ENCODE results near the gene TET1.
"Not testable (repeated sequence)": the region's sequence is repeated elsewhere in the genome, so short reads cannot be mapped to it uniquely, and the experiment has no call there.

Gene TET1

DNA sequence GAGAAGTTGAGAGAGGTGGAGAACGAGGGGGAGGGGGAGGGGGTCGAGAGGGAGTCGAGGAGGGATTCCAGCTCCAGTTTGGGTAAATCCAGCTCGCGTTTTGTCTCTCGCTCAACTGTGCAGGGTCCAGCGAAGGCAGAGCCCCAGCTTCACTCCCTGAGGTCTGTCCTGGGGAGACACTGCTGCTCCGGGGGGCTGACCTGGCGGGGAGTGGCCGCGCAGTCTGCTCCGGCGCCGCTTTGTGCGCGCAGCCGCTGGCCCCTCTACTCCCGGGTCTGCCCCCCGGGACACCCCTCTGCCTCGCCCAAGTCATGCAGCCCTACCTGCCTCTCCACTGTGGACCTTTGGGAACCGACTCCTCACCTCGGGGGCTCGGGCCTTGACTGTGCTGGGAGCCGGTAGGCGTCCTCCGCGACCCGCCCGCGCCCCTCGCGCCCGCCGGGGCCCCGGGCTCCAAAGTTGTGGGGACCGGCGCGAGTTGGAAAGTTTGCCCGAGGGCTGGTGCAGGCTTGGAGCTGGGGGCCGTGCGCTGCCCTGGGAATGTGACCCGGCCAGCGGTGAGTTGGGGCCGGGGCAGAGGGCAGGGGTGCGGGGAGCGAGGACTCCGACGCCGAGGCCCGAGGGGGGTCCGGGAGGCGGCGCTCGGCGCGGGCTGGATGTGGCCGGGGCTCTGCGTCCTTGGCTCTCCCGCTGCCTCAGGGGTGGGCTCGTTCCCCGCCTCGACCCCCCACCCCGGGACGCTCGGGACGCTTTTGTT, at the start of gene TET1:
TET1 (plus strand) TSS at position 152 of the 757 bp plus-strand sequence. CDS start 12,002 bp downstream, outside the sequence.
- DNase-seq: no peak

DNA sequence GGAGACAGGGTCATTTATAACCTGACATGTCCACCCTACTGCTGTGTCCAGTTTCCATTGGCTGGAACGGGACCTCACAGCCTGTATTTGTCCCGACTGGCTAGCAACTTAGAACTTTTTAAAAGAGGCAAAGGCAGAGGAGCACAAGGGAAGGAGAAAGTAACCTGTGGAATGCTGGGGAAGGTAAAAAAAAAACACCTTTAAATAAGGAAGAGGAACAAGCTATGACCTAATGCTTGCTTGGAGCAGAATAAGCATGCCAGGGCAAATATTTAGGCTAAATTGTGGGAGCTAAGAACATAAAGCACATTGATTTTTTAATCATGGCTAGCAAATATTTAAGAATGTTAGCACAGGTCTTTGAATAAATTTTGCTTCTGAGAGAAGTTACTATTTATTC, 43.9 kb upstream of the TET1 start:
- DNase-seq: not testable (repeated sequence)

DNA sequence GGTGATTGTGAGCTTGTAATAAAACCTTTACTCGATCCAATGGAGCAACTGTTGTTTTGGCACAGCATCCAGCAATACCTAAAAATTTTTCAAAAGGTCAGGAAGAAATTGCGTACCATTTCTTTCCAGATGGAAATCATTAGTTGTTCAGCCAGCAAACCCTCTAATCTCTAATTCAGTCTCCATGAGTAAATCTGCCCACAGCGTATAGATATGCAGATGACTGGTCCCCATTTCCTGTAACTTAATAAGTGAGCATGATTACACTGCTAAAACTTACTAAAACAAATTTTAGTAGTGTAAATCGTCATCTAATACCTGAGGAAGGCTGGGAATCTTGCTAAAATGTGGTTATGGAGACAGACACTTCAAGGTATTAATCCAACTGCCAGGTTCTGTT, 43.4 kb upstream of the TET1 start:
- no peak for DNase-seq

DNA sequence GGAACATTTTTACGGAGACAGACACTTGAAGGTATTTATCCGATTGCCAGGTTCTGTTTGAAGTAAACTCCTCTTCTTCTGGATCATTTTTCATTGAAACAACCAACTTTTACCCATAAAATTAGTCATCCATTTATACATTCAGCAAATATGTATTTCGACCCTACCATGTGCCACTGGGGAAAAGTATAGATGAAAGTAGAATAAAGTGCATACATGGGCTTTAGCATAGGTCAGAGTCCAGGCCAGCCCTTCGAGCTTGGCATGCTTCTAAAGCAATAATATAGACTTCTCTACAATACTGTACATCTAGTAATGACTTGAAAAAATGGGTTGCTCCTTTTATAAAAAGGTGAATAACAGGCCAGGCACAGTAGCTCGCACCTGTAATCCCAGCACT, 42.9 kb upstream of the TET1 start:
- no peak for DNase-seq

DNA sequence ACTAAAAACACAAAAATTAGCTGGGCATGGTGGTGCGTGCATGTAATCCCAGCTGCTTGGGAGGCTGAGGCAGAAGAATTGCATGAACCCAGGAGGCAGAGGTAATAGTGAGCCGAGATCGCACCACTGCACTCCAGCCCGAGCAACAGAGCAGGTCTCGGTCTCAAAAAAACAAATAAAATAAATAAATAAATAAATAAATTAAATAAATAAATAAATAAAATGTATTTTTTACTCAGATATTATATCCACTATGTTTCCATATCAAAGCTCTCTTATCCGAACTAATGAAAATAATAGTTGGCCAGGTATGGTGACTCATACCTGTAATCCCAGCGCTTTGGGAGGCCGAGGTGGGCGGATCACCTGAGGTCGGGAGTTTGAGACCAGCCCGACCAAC, 41.5 kb upstream of the TET1 start:
- DNase-seq: not testable (repeated sequence)

DNA sequence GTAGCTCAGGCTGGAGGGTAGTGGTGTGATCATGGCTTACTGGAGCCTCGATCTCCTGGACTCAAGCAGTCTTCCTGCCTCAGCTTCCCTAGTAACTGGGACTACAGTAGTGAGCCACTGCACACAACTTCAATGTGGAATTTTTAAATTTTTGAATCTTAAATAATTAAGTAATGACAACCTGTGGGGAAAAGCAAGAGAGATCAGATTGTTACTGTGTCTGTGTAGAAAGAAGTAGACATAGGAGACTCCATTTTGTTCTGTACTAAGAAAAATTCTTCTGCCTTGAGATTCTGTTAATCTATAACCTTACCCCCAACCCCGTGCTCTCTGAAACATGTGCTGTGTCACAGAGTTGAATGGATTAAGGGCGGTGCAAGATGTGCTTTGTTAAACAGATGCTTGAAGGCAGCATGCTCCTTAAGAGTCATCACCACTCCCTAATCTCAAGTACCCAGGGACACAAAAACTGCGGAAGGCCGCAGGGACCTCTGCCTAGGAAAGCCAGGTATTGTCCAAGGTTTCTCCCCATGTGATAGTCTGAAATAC, 34.6 kb upstream of the TET1 start:
- not testable (repeated sequence) for DNase-seq

DNA sequence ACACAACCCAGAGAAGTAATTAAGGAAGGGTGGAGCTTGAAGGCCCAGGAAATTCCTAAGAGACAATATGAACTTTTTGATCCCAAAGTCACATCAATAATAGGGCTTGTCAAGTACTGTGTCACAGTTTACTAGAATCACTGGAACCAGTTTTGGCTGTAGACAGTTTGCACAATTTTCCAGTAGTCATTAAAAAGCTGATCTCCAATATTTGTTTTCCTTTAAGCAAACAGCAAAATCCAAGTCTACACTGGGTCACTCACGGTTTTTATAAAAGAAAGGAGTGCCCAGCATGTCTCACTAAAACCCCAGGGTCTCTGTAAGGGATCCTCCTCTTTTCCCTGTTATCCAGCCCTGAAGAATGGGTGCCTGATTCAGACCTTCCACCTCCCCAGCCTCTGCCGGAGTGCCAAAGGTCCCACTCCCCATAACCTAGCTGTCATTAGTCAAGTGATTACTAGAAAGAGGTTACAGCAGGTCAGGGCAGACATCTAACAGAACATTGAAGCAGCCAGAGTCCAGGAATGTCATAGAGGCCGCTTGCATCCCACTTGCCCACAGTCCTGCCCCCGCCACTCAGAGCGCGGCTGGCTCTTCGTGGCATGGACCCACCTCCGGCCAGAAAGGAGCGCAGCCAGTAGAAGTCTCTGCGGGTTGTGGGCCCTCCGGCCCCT, 33.4 kb upstream of the TET1 start:
- DNase-seq: no peak

DNA sequence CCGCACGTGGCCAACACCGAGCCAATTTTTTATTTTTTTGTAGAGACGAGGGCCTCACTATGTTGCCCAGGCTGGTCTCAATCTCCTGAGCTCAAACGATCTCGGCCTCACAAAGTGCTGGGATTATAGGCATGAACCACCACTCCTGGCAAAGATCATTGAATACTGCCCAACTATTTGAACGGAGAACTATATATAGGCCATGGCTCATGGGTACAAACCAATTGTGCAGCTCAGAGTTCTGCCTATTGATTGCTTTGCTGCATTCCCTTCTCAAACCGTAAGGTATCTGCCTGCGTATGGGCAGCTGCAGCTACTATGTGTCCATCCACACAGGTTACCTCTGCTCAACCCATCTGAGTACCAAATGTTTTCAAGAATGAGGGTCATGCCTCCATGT, 23.2 kb upstream of the TET1 start:
- no peak for DNase-seq

DNA sequence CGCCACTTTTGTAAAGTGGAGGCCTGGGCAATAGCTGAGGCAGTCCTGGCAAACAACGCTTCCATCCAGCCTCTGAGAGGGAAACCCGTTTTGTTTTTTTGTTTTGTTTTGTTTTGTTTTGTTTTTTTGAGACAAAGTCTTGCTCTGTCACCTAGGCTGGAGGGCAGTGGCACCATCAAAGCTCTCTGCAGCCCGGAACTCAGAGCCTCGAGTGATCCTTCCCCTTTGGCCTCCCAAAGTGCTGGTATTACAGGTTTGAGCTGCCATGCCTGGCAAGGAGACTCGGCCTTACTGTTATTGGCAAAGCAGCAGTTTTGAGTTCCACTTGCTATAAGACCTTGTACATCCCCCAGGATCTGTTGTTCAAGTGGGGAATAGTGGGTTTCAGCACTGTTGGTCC, 22.3 kb upstream of the TET1 start:
- no peak for DNase-seq

DNA sequence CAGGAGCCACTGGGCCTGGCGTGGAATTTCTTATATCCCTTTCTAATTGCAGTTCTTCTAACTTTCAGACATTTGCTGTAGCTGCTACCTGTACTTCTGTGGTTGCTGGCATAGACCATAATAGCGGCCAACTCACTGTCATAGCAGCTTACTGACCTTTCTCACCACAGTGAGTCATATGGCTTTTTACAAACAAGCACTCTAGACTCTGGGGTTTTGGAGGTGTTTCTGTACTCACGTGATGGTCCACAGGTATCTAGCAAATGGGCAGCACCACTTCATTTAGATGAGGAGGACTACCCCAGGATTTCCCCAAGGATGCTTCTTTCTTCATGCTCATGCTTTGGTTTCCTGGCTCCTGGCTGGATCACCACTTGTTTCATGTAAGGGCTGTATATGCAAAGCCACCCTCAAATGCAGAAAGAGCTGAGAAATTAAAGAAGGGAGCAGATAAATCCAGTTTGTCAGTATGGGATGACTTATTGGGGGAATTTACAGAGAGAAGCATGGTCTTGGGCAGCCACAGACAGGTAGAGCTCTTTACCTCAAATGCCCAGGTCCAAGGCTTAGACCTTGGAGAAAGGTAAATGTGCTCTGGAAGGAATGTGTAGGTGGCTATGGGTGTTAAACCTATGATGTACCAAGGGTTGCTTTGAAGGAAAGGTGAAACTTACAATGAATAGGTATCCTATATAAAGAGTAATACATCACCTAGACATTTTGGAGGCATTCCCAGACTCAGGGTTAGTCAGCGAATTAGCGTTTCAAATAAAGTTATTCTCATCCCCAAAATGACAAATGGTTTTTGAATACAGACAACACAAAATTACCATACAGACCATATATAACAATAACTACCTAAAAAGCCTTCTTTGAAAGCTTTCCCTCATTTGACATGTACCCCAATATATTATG, 16.9 kb upstream of the TET1 start:
- DNase-seq: no peak

DNA sequence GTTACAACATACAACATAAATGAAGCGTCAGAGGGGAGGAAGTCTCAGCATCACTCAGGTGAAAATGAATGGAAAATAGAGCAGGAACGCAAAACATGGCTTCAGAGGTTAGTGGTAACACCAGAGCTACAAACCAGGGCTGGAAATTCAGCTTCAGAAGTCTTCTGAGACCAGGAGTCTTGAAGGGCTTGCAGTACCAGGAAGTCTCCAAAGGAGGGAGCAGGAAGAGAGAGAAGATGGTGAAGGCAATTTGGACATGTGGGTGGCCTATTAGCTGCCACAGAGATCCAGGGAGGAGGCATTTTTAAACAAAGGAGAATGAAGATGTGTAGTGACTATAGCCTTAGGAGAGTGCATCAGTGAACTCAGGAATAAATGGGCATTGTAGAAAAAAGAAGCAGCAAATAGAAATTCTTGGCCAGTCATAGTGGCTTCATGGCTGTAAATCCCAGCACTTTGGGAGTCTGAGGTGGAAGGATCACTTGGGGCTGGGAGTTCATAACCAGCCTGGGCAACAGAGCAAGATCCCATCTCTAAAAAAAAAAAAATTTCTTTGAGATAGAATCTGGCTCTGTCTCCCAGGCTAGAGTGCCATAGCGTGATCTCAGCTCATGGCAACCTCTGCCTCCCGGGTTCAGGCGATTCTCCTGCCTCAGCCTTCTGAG, 9.3 kb upstream of the TET1 start:
- DNase-seq: peak; percentile 46

DNA sequence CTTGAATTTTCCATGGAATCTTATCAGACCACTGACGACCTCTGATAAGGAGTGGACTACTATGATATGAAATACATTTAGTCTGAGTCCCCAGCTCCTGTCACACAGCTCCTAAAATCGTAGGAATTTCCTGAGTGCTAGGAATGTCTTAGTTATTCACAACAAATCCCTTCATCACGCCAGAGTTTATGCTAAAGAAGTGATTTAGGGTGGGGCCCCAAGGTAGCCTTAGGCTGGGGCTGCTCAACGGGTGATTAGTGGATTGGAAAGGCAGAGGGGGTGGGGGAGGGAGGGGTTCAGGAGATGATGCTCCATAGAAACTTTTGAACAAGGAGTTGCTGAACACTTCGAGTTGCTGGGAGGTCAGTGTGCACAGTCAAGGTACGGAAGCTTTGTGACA, 7.0 kb upstream of the TET1 start:
- DNase-seq: no peak

DNA sequence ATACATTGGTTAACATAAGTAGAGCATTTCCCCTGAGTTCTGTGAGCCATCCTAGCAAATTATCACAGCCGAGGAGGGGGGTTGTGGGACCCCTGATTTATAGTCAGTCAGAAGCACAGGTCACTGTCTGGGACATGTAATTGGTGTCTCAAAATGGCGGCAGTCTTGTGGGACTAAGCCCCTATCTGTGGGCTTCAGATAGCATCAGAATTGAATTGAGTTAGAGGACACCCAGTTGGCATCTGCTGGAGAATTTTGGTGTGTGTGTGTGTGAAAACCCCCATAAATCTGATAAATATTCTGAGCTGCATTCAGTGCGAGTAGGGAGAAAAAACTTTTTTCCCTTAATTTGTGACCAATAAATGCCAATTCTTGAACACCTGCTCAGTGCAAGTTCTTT, 6.5 kb upstream of the TET1 start:
- no peak for DNase-seq

DNA sequence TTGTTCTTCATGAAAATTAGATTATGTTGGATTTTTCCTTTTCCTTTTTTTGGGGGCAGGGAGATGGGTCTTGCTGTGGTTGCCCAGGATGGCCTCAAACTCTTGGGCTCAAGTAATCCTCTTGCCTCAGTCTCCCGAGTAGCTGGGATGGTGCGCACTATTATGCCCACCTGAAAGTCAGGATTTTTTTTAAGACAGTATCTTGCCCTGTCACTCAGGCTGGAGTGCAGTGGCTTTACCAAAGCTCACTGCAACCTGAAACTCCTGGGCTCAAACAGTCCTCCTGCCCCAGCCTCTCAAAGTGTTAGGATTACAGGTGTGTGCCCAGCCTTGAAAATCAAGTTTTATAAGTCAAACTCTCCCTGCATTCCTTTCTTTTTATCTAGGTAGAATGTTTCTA, 1.7 kb upstream of the TET1 start:
- no peak for DNase-seq

DNA sequence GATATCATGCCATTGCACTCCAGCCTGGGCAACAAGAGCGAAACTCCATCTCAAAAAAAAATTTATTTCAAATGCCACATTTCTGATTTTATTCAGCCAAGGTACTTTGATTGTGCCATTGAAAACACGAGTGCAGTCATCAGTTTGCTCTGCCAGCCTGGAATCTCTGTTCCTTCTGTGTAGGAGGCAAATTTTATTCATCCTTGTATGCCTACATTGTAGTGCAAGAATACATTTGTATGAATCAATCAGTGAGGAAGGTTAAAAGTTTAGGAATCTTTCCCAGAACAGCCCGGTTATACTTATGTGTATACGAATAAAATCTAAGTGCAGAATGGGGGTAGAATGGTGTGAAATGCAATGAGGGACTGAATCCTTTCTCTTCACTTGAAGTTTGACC, 886 bp upstream of the TET1 start:
- no peak for DNase-seq

DNA sequence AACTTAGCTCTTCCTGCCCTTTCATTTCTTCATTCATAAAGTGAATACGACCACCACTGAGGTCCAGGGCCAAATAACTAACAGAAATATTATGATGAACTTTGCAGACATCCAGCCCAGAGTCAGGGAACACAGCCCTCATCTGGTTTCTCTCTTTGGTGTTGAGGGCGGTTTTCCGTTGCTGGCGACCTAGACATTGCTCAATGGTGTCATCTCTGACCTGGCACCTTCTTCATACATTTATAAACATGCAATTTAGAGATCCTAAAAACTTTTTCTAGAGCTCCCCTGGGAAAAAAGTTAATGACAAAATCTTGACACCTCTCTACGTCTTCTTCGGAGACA, 324 bp upstream of the TET1 start:
- no peak for DNase-seq

DNA sequence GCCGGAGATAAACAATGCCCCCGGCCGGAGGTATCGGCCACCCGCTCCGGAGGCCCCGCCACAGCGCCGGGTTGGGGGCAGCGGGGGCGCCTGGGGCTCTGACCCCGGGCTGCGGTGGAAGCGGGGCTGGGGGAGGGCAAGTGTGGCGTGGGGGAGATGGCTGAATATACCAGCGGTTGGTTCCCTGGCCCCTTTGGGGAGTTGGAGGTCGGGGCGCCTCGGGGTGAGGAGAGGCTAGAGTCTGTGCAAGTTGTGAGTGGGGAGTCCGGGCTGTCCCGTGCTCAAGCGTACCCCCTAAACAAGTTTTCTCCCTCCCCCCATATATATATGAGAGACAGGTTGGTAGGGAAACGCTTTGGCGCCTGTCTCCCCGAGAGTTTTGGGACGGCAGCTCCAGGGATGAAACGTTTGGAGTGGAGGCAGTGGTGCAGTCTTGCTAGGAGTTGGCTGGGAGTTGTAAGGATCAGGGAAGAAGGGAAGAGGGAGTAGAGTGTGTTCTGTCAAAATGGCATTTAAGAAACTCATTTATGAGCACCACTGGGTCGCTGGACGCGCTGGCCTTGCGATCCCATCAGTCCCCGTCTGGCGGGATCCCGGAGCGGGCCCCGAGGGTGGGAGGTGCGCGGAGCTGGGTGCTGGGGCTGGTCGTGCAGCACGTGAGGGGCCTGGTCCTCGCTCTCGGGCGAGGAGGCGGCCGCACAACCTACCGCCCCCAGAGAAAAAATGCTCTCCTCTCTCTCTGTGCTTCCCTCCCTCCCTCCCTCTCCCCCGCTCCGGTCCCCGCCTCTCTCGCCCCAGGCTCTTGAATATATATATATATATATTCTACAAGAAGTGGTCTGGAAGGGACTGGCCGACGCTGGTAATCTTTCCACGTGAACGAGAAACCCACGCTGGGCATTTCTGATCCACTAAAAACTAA, 1.1 kb downstream of the TET1 start:
- DNase-seq: no peak

DNA sequence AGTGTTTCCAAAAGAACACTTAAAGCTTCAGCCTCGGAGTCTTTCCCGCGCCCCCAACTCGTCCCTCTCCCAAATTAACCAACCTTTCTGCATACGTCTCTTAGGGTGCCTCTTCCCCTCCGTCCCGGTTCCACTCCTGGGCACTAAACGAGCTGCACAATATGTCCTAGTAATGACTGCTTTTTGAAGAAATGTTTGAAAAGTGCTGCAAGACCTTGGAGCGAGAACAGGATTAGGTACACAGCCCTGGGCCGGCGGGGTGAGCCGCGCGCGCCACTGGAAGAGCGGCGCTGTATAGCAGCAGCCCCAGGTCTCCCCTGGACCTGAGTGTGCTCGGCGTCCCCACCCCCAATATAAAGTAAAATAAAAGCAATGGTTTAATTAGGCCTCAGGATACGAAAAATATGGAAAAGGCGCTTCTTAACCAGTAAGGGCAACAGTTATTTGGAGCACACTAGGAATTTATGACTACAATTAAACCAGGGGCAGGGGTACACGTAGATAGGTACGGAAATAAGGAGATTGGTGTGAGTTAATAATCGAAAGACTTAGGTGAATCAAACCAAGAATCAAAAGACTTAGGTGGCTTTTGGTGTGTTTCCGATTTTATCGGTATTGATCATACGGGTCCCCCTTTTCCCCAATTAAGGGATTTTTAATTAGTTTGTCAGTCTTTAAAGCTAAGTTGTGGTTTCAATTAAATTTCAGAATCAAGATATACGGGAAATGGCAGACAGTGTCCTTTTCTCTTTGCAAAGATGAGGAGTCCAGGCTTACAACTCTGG, 1.9 kb downstream of the TET1 start:
- DNase-seq: no peak

DNA sequence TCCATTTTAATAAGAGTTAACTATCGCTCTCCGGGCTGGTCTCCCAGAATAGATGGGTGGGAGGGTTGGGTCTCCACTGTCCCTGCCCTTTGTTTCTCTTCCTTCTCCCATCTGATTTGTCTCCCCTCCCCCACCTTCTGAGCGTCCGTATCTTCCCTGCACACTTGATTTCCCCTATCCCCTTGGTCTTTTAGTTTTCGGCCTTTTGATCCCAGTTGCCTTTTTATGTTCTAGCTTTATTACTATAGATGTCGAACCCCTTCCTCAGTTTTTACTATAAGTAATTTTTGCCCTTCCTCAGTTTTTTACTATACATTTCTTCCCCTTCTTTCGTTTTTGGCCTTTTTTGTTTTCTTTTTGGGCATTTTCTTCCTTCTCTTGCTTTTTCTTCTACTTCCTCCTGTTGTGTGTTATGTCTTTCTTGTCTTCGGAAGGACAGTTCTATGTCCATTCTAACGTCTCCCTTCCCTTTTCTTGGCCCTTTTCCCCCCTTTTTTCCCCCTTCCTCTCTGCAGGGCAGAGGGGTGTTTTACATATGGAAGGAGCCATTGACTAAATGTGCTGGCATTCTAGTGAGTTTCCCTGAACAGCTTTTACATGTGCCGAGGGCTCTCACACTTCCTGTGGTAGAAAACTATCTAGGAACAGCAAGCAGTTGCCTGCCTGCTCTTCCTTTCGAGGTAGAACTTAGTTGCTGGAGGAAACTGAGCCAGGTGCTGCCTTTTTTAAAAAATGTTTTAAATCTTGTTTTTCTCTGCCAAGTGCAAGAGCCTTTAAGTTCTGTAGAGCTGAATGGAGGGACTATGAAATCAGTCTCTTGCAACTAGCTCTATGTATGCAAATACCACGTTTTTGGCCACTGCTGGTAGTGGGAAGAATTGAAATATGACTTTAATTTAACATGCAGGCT, 2.8 kb downstream of the TET1 start:
- no peak for DNase-seq

DNA sequence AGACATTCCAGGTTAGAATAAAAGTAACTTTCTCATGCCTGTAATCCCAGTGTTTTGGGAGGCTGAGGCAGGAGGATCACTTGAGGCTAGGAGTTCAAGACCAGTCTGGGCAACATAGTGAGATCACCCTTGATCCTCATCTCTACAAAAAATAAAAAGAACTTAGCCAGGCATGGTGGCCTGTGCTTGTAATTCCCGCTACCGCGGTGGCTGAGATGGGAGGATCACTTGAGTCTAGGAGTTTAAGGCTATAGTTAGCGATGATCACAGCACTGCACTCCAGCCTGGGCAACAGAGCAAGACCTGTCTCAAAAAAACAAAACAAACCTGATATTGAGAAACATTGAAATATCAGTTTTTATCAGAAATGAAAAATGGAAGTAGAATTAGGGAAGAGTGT, 4.6 kb downstream of the TET1 start:
- DNase-seq: no peak

Data from NCI-H1694 treated with DMSO at 0.1 percent for 48 hours (cell line).